Stomach (tissue), 4 donors: ENCODE data around the gene AKT1S1.

Experiments used
- POLR2A ChIP-seq, 4 donors: fragments of 450-650 bp; IDR thresholded peaks; one replicate each; pipeline ENCODE4 v1.6.1; 2016; ENCODE audit warnings: antibody characterized with exemption in 4 of 4, control low read depth in 2 of 4, mild to moderate bottlenecking in 1 of 4, moderate library complexity in 1 of 4
- TF ChIP-seq, protein P1 (sequence below), 7 experiments: fragments of 450-650 bp in 4 of 7; fragments of 200-600 bp in 3 of 7; sonication (generic) in 3 of 7; IDR thresholded peaks; one replicate each; pipeline ENCODE4 v1.5.1; 2016 to 2019; ENCODE audit warnings: antibody characterized with exemption in 7 of 7, control low read depth in 2 of 7, mild to moderate bottlenecking in 1 of 7

DNA sequence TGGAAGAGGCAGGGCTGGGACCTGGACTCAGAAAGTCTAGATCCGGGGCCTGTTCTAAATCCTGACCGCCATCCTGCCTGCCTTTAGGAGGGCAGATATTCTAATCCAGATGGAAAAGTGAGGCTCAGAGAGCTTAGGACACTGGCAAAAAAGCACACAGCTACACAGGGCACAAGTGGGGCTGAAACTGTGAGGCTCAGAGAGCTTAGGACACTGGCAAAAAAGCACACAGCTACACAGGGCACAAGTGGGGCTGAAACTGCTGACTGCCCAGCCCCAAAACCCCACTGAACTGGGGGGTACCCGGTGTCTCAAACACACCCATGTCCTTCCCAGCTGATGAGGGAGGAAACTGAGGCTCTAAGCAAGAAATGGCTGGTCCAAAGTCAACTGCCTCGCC lies 2.0 kb downstream of the AKT1S1 start:
- TF ChIP-seq, protein P1, sequence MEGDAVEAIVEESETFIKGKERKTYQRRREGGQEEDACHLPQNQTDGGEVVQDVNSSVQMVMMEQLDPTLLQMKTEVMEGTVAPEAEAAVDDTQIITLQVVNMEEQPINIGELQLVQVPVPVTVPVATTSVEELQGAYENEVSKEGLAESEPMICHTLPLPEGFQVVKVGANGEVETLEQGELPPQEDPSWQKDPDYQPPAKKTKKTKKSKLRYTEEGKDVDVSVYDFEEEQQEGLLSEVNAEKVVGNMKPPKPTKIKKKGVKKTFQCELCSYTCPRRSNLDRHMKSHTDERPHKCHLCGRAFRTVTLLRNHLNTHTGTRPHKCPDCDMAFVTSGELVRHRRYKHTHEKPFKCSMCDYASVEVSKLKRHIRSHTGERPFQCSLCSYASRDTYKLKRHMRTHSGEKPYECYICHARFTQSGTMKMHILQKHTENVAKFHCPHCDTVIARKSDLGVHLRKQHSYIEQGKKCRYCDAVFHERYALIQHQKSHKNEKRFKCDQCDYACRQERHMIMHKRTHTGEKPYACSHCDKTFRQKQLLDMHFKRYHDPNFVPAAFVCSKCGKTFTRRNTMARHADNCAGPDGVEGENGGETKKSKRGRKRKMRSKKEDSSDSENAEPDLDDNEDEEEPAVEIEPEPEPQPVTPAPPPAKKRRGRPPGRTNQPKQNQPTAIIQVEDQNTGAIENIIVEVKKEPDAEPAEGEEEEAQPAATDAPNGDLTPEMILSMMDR (IDR thresholded peaks at IDR 0.05), result no peak
- no peak for TF ChIP-seq POLR2A (IDR thresholded peaks at IDR 0.05)
